Measurements from ENCODE around the gene RBM34. TPM values are rescaled to one million over a fixed set of nuclear protein-coding genes. Genes with fewer than 3 reads are reported as not detected.
A peak's percentile ranks its signal among the peaks of the same experiment; 100 is the strongest.
"Not testable (repeated sequence)": the region's sequence is repeated elsewhere in the genome, so short reads cannot be mapped to it uniquely, and the experiment has no call there.

The RBM34 gene
- total and polyA plus RNA-seq, 8 donors = 13.5 to 45.1 (median 27.7) TPM

DNA sequence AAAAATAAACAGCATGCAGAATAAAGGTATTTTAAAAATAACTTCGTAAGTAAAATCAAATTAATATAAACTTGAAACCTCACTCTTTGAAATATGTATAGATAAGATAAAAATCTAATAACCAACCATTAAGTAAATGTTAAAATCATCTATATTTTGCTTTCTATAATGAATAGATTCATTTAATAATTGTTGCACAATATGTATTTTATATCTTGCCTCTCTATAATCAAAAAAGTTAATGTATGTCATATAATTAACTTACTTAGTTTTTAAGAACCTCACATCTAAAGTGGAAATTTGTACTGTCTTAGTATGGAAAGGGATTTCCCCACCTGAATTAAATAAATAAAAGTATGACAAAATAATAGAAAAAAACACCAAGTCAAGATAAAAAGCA lies 42.4 kb upstream of the RBM34 start:
- Histone ChIP-seq H3K4me3 (no peak overlapping the region), H3K9me3 (no peaks in the 10 kb centered on the region), H3K4me1 (no peaks in the 10 kb centered on the region), H3K27ac (no peak overlapping the region), H3K27me3 (no peaks in the 10 kb centered on the region), H3K36me3 (no peaks in the 10 kb centered on the region)
- no peak for DNase-seq
- peak; percentile 96 for FAIRE-seq
- TF ChIP-seq, protein P1, sequence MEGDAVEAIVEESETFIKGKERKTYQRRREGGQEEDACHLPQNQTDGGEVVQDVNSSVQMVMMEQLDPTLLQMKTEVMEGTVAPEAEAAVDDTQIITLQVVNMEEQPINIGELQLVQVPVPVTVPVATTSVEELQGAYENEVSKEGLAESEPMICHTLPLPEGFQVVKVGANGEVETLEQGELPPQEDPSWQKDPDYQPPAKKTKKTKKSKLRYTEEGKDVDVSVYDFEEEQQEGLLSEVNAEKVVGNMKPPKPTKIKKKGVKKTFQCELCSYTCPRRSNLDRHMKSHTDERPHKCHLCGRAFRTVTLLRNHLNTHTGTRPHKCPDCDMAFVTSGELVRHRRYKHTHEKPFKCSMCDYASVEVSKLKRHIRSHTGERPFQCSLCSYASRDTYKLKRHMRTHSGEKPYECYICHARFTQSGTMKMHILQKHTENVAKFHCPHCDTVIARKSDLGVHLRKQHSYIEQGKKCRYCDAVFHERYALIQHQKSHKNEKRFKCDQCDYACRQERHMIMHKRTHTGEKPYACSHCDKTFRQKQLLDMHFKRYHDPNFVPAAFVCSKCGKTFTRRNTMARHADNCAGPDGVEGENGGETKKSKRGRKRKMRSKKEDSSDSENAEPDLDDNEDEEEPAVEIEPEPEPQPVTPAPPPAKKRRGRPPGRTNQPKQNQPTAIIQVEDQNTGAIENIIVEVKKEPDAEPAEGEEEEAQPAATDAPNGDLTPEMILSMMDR (IDR thresholded peaks at IDR 0.05) = no peak
- WGBS, 2 donors = 91 to 95% methylated on average over 1 of the region's 1 CpG
- intact Hi-C loops (cut with DNase I) = no loop called here
- ATAC-seq = no peak

DNA sequence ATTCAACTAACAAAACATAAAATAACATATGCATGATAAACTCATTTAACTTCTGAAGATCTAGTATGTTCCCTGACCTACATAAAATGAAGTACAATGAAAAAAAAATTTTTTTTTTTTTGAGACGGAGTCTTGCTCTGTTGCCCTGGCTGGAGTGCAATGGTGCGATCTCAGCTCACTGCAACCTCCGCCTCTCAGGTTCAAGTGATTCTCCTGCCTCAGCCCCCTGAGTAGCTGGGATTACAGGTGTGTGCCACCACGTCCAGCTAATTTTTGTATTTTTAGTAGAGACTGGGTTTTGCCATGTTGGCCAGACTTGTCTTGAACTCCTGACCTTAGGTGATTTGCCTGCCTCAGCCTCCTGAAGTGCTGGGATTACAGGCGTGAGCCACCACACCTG lies 41.4 kb upstream of the RBM34 start:
- ATAC-seq; H3K4me1 ChIP-seq; H3K27ac ChIP-seq; H3K9me3 ChIP-seq; H3K27me3 ChIP-seq; FAIRE-seq; H3K4me3 ChIP-seq; DNase-seq; intact Hi-C loops (cut with DNase I); H3K36me3 ChIP-seq: not testable (repeated sequence)
- WGBS, 2 donors = 96 to 98% methylated on average over 5 of the region's 5 CpGs

DNA sequence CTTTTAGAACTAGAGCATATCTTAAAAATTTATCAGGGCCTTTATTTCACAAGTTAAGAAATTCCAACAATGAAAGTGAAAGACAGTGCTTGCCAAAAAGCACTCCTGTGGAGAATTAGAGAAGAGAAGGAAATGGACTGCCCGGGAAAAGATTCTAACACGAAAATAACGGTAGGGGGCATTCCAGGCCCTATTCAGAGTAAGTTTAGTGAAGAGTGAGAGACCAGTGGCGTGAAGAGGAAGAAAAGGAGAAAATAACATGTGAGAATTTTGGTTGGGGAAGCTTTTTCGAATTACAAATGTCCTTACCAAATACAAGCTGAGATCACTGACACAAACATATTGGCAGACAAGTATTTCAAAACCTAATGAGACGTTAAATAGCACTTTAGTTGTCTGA lies 38.4 kb upstream of the RBM34 start:
- Histone ChIP-seq H3K4me3 (no peak overlapping the region), H3K36me3 (peaks cover 0 to 15% (median 4%) of the 10 kb centered on the region in 3 donors), H3K27ac (no peak overlapping the region), H3K4me1 (no peaks in the 10 kb centered on the region), H3K27me3 (no peaks in the 10 kb centered on the region), H3K9me3 (no peaks in the 10 kb centered on the region)
- intact Hi-C loops (cut with DNase I) = no loop called here
- DNase-seq (no peak), ATAC-seq (peak in 3 of 4 donors; percentile 44 to 72 (median 56)), FAIRE-seq (no peak)
- 52 to 58% methylated on average over 6 of the region's 6 CpGs for WGBS, 2 donors
- TF ChIP-seq, protein P1 (IDR thresholded peaks at IDR 0.05) = no peak

DNA sequence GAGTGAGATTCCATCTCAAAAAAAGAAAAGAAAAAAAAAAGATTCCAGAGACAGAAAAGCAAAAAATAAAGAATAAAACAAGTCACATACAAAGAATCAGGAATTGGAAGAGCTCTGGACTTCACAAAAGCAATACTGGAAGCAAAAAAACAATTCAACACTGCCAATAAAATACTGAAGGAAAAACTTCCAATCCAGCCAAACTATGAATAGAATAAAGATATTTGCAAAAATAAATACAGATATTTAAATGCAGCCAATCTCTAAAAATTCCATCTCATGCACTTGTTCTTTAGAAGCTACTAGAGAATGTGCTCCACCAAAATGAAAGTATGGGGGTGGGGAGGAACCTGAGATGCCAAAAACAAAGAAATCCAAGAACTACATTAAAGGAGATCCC lies 29.4 kb upstream of the RBM34 start:
- TF ChIP-seq, protein P1 (IDR thresholded peaks at IDR 0.05) = no peak
- Histone ChIP-seq H3K36me3 (peaks cover 0 to 21% (median 15%) of the 10 kb centered on the region in 3 donors), H3K4me1 (no peaks in the 10 kb centered on the region), H3K27me3 (no peaks in the 10 kb centered on the region), H3K27ac (no peak overlapping the region), H3K9me3 (no peaks in the 10 kb centered on the region), H3K4me3 (no peak overlapping the region)
- no peak for DNase-seq
- intact Hi-C loops (cut with DNase I) = no loop called here
- ATAC-seq = no peak
- no peak for FAIRE-seq

DNA sequence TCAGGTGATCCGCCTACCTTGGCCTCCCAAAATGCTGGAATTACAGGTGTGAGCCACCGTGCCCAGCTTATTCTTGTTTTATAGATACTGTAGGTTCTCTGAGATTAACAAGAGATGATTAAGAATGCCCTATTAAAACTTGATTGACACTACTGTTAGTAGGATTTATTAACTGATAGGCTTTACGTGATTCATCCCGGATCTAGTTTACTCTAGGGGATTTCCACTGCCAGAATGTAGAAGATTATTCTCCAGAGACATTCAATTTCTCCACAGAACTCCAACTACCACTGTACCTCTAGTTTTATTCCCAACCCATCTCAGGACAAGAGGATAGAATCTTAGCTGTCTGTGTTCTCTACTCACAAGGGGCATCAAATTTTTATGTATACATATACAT lies 26.3 kb upstream of the RBM34 start:
- DNase-seq = no peak
- 91% methylated on average over 4 of the region's 4 CpGs for WGBS, 2 donors
- H3K27ac ChIP-seq = no peak overlapping the region
- peaks cover 0 to 7% (median 2%) of the 10 kb centered on the region in 3 donors for H3K36me3 ChIP-seq
- intact Hi-C loops (cut with DNase I) = no loop called here
- TF ChIP-seq, protein P1 (IDR thresholded peaks at IDR 0.05) = no peak
- no peaks in the 10 kb centered on the region for H3K27me3 ChIP-seq
- ATAC-seq = no peak
- no peaks in the 10 kb centered on the region for H3K4me1 ChIP-seq
- H3K9me3 ChIP-seq = no peaks in the 10 kb centered on the region
- no peak for FAIRE-seq
- H3K4me3 ChIP-seq = no peak overlapping the region

Data from pancreas (tissue), 10 donors.